D721Med (cell line): ENCODE measurements around the gene NCF4.

Source experiments
- DNase-seq: peaks from one replicate; pipeline ENCODE4 v3.0.0; 2011; ENCODE audit warnings: low spot score; ENCODE audit not compliant: insufficient read length
- FAIRE-seq: peaks from 2 replicates; lab custom pipeline; 2011; peaks lifted over from hg19 to GRCh38; lab: Jason Lieb, UNC
- TF ChIP-seq, protein P1 (sequence below): IDR thresholded peaks from 2 replicates; pipeline ENCODE4 v1.5.1; 2012; ENCODE audit warnings: mild to moderate bottlenecking, control low read depth; ENCODE audit not compliant: insufficient read depth; ENCODE audit errors: missing control alignments

Gene NCF4

DNA sequence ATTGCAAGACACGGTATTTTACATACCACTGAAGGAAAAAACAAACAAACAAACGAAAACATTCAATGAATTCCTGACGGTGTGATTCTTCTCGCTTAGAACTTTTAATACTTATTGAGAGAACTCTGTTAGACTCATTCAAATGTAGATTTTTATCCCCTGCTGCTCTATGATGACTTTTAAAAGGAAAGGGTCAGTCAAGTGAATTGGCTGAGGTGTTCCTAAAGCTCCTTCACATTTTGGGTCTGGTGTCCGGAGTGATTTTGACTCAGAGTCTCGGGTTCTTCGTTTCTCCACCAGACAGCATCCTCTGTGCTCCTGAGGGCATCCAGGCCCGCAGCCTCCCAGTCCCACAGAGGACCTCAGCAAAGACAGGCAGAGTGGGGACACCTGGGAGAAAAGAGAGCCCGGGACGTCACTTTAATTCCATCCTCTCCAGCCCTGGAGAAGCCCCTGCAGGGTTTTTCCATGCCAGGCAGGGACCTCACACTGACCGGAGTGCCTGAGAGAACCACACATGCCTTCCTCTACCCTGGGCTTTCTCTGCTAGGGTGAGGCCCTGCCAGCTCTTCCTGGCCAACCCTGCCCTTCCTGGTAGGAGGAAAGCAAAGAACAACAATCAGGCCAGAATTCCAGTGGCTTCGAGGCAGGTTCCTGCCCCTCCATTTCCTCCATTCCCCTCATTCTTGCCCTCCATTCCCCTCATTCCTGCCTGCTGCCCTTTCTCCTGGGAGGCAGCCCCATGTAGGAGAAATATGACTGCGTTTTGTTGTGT is 51.3 kb downstream of the NCF4 start:
- DNase-seq, result no peak
- FAIRE-seq, result no peak
- TF ChIP-seq, protein P1, sequence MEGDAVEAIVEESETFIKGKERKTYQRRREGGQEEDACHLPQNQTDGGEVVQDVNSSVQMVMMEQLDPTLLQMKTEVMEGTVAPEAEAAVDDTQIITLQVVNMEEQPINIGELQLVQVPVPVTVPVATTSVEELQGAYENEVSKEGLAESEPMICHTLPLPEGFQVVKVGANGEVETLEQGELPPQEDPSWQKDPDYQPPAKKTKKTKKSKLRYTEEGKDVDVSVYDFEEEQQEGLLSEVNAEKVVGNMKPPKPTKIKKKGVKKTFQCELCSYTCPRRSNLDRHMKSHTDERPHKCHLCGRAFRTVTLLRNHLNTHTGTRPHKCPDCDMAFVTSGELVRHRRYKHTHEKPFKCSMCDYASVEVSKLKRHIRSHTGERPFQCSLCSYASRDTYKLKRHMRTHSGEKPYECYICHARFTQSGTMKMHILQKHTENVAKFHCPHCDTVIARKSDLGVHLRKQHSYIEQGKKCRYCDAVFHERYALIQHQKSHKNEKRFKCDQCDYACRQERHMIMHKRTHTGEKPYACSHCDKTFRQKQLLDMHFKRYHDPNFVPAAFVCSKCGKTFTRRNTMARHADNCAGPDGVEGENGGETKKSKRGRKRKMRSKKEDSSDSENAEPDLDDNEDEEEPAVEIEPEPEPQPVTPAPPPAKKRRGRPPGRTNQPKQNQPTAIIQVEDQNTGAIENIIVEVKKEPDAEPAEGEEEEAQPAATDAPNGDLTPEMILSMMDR, result no peak

DNA sequence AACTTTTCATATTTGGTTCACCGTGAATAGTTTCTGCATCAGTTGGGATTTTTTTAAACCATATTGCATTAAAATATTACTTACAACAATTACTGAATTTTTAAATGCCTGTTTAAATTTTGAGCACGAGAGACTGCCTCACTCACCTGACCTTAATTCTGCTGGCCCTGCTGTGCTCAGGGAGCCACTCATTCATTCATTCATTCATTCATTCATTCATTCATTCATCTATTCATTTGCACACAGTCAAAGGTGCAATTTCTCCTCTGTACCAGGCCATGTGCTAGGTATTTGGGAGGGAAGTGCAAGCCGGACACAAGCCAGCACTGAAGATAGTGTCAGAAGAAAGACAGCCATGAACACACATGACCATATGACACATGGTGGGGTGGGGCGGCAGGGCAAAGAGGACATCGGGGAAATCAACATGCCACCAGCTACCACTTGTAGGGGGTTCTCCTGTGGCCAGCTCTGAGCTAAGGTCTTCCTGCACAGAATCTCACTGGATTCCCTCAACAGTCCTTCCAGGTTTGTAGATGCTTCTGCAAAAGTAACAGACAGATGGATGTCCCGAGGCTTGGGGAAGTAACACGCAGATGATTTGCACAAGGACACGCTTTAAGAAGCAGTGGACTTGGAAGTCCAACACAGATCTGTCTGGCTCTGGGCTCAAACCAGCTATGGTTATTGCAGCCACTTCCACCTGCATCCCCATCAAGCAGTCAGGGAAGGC is 52.1 kb downstream of the NCF4 start:
- FAIRE-seq, result no peak
- TF ChIP-seq, protein P1, result no peak
- DNase-seq, result no peak

DNA sequence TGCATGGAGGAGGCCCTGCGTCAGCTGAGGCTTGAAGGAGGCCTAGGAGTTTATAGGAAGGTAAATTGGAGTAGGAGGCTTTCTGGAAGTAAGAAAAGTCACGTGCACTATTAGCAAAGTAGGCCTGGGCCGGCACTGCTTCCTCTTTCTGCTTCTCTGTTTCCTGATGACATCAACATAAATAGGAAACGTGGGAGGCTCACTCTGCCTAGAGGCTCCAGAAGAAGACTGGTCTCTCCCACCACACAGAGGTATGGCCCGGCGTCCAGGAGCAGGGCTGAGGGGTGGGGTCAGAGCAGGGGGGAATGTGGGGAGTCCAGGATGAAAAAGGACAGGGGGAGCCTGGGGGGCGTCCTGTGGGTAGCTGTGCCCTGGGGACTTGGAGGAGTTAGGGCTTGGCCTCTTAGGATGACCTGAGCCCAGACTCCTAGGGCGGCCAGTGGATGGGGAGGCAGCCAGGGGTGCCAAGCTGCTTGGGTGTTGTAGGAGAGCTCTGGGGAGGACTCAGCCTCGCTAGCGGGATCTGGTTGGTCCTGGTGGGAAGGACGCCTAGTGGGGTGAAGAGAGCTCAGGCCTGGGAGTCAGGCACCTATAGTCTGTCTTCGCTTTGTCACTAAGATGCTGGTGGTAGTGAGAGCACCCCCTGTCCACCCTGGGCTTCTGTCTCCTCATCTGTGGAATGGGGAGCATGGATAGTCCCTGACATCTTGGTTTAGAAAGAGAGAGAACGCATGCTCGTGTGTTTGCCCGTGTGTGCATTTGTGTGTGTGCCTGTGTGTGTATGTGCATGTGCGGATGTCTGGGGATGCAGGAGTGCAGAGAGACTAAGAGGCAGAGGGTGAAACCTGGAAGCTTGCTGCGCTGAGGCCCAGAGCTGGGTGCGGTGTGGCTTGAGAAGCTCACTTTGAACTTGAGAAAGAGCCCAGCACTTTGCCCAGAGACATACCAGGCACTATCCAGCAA is 52.9 kb downstream of the NCF4 start, which contains the start of gene CSF2RB:
Gene CSF2RB (plus strand): TSS at position 202 of the 963 bp plus-strand sequence. CDS start 8,580 bp downstream, outside the sequence.
- DNase-seq, result no peak
- FAIRE-seq, result no peak
- TF ChIP-seq, protein P1, result no peak

DNA sequence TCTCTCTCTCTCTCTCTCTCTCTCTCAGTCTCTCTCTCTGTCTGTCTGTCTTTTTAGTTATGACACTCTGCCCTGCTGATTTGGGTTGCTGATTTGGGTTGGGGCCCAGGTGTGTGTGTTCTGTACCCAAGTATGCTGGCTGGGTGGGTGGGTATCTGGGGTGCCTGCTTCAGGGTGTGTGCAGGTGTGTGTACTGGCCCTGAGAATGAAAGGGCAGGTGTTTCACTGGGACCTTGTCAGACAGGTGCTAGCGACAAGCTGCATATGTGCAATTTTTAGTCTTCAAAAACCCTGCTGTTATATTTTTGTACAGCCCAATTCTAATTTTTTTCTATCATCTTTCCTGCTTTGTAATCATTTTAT is 53.6 kb downstream of the NCF4 start:
- TF ChIP-seq, protein P1, result no peak
- FAIRE-seq (no peak), DNase-seq (no peak)

DNA sequence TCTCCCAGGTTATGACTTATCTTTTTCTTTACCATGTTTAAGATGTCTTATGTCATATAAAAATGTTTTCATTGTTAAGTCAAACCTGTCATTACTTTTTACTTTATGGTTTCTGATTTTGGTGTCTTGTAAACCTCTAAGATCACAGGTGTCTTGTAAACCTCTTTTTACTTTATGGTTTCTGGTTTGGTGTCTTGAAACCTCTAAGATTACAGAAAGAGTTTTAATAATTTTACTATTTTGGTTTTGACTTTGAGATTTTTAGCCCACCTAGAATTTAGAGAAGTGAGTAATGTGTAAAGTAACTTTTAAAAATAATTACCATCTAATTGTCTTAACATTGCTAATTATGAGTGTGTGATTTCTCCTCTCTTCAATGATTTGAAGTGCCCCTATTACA is 55.2 kb downstream of the NCF4 start:
- no peak for DNase-seq
- TF ChIP-seq, protein P1, result no peak
- FAIRE-seq, result no peak

DNA sequence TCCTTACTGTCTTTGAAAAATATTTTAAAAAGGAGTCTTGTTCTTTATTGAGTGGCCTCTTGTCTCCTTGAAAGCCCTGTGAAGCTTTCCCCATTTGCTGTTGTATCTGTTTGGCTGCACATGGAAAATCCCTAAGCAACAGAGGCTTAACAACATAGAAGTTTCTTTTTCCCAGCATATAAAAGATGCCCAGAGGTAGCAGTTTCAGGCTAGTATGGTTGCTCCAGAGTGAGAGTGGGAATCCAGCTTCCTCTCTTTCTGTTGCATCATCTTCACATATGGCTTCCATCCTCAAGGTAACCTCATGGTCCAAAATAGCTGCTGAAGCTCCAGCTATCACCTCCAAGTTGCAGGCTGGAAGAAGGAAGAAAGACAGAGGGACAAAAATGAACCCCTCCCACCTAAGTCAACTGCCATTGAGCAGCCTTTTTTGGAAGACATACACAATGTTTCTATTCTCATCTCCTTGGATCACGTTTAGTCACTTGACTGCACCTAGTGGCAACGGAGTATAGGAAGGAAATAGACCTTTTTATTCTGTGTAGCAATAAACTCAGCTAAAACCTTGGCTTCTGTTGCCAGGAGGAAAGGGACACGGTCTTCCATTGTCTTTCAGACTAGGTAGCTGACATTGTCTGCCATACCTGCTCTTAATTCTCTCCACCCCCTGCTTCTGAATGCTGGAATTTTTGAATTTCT is 57.9 kb downstream of the NCF4 start:
- TF ChIP-seq, protein P1, result no peak
- FAIRE-seq (no peak), DNase-seq (no peak)
